ENCODE measurements around the gene UBP1.

DNA sequence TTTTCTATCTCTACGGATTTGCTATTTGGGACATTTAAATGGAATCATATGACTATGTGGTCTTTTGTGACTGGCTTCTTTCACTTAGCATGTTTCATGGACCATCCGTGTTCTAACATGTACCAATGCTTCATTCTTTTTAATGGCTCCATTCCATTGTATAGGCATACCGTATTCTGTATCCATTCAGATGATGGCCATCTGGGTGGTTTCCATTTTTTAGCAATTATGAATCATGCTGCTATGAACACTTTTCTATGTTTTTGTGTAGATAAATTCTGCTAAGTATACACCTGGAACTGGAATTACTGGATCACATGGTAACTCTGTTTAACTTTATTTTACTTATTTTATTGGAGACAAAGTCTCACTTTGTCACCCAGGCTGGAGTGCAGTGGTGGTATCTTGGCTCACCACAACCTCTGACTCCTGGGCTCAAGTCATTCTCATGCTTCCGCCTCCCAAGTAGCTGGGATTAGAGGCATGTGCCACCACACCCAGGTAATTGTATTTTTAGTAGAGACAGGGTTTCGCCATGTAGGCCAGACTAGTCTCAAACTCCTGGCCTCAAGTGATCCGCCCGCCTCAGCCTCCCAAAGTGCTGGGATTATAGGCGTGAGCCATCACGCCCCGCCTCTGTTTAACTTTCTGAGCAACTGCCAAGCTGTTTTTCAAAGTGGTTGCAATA, 13.4 kb downstream of the UBP1 start:
- TF ChIP-seq CTCF (optimal IDR thresholded peaks at IDR 0.05 in 1 of 3, IDR thresholded peaks at IDR 0.05 in 1 of 3, conservative IDR thresholded peaks at IDR 0.05 in 1 of 3; ENCODE audit: extremely low read depth in 1 of 3, insufficient read depth in 2 of 3, low read length in 3 of 3) (no peak), EZH2 (IDR thresholded peaks at IDR 0.05; ENCODE audit: low read length) (no peak)
